A549 (cell line): Measurements from ENCODE around the gene HIVEP1.

ENCODE experiments used
- CTCF ChIP-seq: fragments of >200 bp; sonication (Bioruptor Twin); formaldehyde crosslinking; IDR thresholded peaks from 3 replicates; pipeline ENCODE4 v1.5.1; 2016
- POLR2A ChIP-seq: IDR thresholded peaks from 2 replicates; pipeline ENCODE4 v1.6.1; 2012; ENCODE audit warnings: mild to moderate bottlenecking, low read length

GRCh38 chr6:12118607-12119006 lies 106.5 kb downstream of the HIVEP1 start:
- TF ChIP-seq POLR2A (no peak), CTCF (no peak)
